ENCODE results near the gene RAD51B. TPM values are rescaled to one million over a fixed set of nuclear protein-coding genes. Genes with fewer than 3 reads are reported as not detected.

Gene RAD51B
- total and polyA plus RNA-seq, 3 donors from 2014 or later, result 5.5 to 22.5 (median 19.1) TPM

DNA sequence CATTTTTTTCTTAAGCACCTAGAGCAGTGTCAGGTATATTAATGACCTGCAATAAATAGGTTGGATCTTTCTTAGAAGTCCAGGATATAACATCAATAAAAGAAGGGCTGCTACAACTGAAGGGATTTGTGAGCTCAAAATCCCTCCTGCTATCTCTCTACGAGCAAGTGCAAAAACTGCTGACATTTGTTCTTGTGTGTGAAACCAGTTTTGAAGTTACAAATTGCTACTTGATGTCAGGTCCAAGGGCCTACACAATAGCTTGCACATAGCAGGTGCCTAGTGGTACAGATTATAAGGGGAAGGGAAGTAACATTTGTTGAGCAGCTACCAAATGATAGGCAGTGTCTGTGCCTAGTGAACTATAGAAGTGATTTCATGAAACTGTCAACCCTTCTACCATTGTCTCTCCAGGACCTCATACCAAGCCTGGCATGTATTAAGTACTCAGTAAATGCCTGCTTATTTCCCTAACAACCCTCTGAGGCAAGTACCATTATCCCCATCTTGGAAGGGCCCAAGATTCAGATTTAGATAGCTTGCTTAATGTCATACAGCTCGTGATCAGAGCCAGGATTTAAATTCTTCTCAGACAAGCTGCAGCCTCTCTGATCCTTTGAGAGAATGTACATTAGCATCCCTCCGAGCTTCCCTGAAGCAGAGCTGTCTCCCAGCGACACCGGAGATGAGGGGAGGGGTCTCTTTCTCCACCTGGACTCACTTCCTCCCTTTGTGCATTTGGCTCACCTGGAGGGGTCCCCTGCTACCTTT, 673.0 kb downstream of the RAD51B start:
- H3K27me3 ChIP-seq, result no peaks in the 10 kb centered on the region
- H3K4me1 ChIP-seq, result peaks cover 7% of the 10 kb centered on the region
- no peak for TF ChIP-seq POLR2A (IDR thresholded peaks at IDR 0.05)
- TF ChIP-seq, protein P1, sequence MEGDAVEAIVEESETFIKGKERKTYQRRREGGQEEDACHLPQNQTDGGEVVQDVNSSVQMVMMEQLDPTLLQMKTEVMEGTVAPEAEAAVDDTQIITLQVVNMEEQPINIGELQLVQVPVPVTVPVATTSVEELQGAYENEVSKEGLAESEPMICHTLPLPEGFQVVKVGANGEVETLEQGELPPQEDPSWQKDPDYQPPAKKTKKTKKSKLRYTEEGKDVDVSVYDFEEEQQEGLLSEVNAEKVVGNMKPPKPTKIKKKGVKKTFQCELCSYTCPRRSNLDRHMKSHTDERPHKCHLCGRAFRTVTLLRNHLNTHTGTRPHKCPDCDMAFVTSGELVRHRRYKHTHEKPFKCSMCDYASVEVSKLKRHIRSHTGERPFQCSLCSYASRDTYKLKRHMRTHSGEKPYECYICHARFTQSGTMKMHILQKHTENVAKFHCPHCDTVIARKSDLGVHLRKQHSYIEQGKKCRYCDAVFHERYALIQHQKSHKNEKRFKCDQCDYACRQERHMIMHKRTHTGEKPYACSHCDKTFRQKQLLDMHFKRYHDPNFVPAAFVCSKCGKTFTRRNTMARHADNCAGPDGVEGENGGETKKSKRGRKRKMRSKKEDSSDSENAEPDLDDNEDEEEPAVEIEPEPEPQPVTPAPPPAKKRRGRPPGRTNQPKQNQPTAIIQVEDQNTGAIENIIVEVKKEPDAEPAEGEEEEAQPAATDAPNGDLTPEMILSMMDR (IDR thresholded peaks at IDR 0.05), result no peak
- intact Hi-C loops (cut with DNase I; ENCODE audit: low total_unique reads), result no loop called here
- H3K27ac ChIP-seq, result no peak overlapping the region
- no peak overlapping the region for H3K4me3 ChIP-seq
- no peaks in the 10 kb centered on the region for H3K36me3 ChIP-seq (ENCODE audit: low read depth, missing control alignments)
- 79 to 90% methylated on average over 5 of the region's 5 CpGs for WGBS, 2 donors
- no peaks in the 10 kb centered on the region for H3K9me3 ChIP-seq
- DNase-seq, result peak; percentile 31

DNA sequence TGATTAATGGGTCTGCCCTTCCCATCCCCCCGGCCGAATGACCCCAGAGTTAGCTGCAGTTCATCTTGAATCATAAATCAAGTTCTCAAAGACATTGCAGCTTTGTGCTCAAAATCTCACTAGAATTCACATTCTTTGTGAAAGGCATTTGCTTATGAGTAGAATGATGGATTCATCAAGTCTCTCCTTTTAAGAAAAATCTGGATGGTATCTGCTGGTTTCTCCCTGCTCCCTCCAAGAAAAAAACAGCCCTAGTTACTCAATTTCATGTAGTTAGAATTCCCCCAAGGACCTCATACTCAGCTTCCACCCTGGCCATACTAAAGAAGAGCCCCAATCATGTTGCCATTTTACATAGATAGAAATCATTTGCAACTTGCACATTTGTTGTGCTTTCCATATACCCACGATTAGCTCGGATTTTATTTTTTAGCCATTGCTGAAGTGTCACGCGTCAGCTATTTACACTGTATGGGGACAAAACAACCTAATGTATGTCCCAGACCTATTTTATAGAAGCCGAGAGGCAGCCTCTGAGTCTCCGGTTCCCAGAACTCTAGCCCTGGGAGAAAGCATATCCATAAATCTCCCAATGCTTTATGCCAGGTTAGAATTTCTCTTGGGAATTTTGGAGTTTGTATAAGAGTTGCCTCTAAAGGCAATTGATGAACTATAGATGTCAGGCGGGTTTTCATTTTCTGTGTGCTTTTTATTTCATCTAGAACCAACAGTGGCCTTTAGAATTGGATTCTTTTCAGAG, 673.8 kb downstream of the RAD51B start:
- Histone ChIP-seq H3K27me3 (no peaks in the 10 kb centered on the region), H3K4me1 (peaks cover 7% of the 10 kb centered on the region), H3K27ac (no peak overlapping the region), H3K4me3 (no peak overlapping the region), H3K36me3 (ENCODE audit: low read depth, missing control alignments) (no peaks in the 10 kb centered on the region), H3K9me3 (no peaks in the 10 kb centered on the region)
- no peak for DNase-seq
- 91 to 93% methylated on average over 9 of the region's 9 CpGs for WGBS, 2 donors
- intact Hi-C loops (cut with DNase I; ENCODE audit: low total_unique reads), result no loop called here
- TF ChIP-seq, protein P1 (IDR thresholded peaks at IDR 0.05), result no peak
- TF ChIP-seq POLR2A (IDR thresholded peaks at IDR 0.05), result no peak

DNA sequence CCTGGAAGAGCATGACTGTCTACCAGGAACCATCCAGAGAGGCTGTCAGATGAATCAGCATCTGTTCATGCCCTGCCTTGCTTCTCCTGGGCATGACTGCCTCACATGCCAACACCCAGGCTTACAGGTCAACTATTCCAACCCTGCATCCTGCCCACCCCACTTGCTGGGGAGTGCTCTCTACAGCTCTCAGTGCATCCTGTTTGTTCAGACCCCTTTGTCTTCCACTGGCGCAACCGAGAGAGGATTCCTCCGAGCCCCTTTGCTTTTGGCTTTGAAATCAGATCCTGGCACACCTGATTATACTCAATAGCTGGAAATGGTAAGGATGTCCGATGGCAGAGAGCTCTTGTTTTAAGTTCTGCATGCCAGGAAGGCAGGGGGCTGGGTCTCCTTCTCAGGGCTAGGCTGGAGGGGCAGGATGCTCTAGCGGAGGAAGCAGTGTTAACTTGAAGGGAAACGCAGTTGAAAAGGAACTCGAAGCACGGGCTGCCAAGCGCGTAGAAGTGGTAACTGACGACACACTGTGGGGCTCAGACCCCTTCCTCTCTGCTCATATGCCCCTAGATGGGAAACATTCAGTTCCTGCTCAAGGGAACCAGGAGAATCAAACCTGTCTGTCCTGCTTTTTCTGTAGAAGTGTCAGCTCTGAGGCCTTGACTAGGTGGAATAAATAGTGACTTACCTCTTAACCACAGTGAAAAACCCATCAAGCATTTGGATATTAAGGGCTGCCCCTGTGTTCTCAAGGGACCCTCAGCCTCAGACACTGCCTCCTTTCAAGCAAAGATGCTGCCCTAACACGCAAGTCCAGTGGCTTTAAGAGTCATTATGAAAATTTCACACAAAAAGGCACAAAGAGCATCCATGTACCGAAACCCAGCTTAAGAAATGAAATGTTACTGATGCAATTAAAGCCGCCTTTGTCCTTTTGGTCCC, 675.8 kb downstream of the RAD51B start:
- Histone ChIP-seq H3K27me3 (no peaks in the 10 kb centered on the region), H3K27ac (no peak overlapping the region), H3K4me1 (peaks cover 7% of the 10 kb centered on the region), H3K4me3 (no peak overlapping the region), H3K9me3 (no peaks in the 10 kb centered on the region), H3K36me3 (ENCODE audit: low read depth, missing control alignments) (no peaks in the 10 kb centered on the region)
- WGBS, 2 donors, result 82 to 95% methylated on average over 14 of the region's 14 CpGs
- no peak for DNase-seq
- intact Hi-C loops (cut with DNase I; ENCODE audit: low total_unique reads), result no loop called here
- no peak for TF ChIP-seq POLR2A (IDR thresholded peaks at IDR 0.05)
- TF ChIP-seq, protein P1 (IDR thresholded peaks at IDR 0.05), result no peak

DNA sequence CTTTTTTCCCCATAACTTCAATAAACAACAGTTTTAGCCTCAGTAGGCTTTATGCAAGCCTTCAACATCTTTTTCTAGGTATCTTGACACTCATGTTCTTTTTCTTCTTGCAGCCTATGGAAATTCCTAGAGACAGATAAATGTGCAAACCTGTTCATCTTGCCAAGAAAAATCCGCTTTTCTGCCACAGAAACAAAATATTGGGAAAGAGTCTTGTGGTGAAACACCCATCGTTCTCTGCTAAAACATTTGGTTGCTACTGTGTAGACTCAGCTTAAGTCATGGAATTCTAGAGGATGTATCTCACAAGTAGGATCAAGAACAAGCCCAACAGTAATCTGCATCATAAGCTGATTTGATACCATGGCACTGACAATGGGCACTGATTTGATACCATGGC, 677.4 kb downstream of the RAD51B start:
- H3K36me3 ChIP-seq (ENCODE audit: low read depth, missing control alignments), result no peaks in the 10 kb centered on the region
- no peak for DNase-seq
- H3K27me3 ChIP-seq, result no peaks in the 10 kb centered on the region
- no peak overlapping the region for H3K27ac ChIP-seq
- intact Hi-C loops (cut with DNase I; ENCODE audit: low total_unique reads), result no loop called here
- peaks cover 5% of the 10 kb centered on the region for H3K4me1 ChIP-seq
- no peak for TF ChIP-seq POLR2A (IDR thresholded peaks at IDR 0.05)
- TF ChIP-seq, protein P1 (IDR thresholded peaks at IDR 0.05), result no peak
- 86 to 88% methylated on average over 2 of the region's 2 CpGs for WGBS, 2 donors
- no peaks in the 10 kb centered on the region for H3K9me3 ChIP-seq
- H3K4me3 ChIP-seq, result no peak overlapping the region
